HCT116 (cell line): ENCODE measurements around the gene CDYL2. TPM values are rescaled to one million over a fixed set of nuclear protein-coding genes. Genes with fewer than 3 reads are reported as not detected.

Experiments used
- ATAC-seq: fragments of 200-7000 bp; cut with Tn5 transposase; 2 replicates; pipeline ENCODE4 v1.9.1; 2020; ENCODE audit warnings: mild to moderate bottlenecking, moderate library complexity
- BruUV-seq: library from RNA; stranded (reverse); fragments of 400-500 nt; replicated peaks from 2 replicates; lab custom pipeline; 2021; lab: Mats Ljungman, UMichigan
- CTCF ChIA-PET: fragments of 300-600 bp; sonication (Branson Sonifier 250); formaldehyde crosslinking; loops from one replicate; lab custom pipeline; 2021; ENCODE audit warnings: antibody characterized with exemption; lab: Charles Lee
- POLR2A ChIA-PET: fragments of 300-600, 350-600 bp; sonication (Branson Sonifier 250); formaldehyde crosslinking; loops from one replicate; lab custom pipeline; 2021; ENCODE audit warnings: antibody characterized with exemption; lab: Charles Lee
- RAD21 ChIA-PET, 2 experiments: fragments of 300-600 bp; sonication (Branson Sonifier 250); formaldehyde crosslinking; loops; one replicate each; lab custom pipeline; 2023; ENCODE audit warnings: low total read pairs in 2 of 2; ENCODE audit not compliant: uncharacterized antibody in 2 of 2, unreplicated experiment in 2 of 2, low non-redundant PET in 1 of 2; lab: Charles Lee
- DNase-seq: peaks from one replicate; pipeline ENCODE4 v3.0.0-alpha.2; 2010; ENCODE audit warnings: low read depth, low spot score
- H2AFZ ChIP-seq: fragments of 200-600 bp; shearing (Covaris generic), sonication (generic); 2 replicates; pipeline ENCODE4 v1.6.1; 2017; ENCODE audit warnings: low read depth, mixed run types, mixed read lengths, antibody characterized with exemption, low read length; ENCODE audit not compliant: poor library complexity, severe bottlenecking
- H3K27ac ChIP-seq: 2 replicates; pipeline ENCODE4 v1.5.1; 2012; ENCODE audit warnings: low read depth, low read length
- H3K27me3 ChIP-seq: fragments of 200-600 bp; sonication (generic); 2 replicates; pipeline ENCODE4 v1.6.1; 2016; ENCODE audit warnings: mixed run types, low read length, mixed read lengths; ENCODE audit not compliant: insufficient read depth
- H3K36me3 ChIP-seq, 2 experiments: fragments of 200-500 bp in 1 of 2; fragments of 200-600 bp in 1 of 2; sonication (Bioruptor generic) in 1 of 2; sonication (generic) in 1 of 2; 2 replicates each; pipeline versions ENCODE4 v1.5.1 to v1.6.1; 2014 to 2016; ENCODE audit warnings: low read length in 2 of 2, inconsistent platforms in 1 of 2, mixed read lengths in 1 of 2, mixed run types in 1 of 2; ENCODE audit not compliant: insufficient read depth in 2 of 2, control insufficient read depth in 1 of 2
- H3K4me1 ChIP-seq, 2 experiments: fragments of 200-600 bp in 1 of 2; sonication (generic) in 1 of 2; 2 replicates each; pipeline versions ENCODE4 v1.5.1 to v1.6.1; 2012 to 2017; ENCODE audit warnings: low read length in 2 of 2, inconsistent platforms in 1 of 2, mild to moderate bottlenecking in 1 of 2, mixed read lengths in 1 of 2, mixed run types in 1 of 2, moderate library complexity in 1 of 2; ENCODE audit not compliant: insufficient read depth in 2 of 2, control insufficient read depth in 1 of 2
- H3K4me2 ChIP-seq: fragments of 200-600 bp; sonication (generic); 2 replicates; pipeline ENCODE4 v1.6.1; 2017; ENCODE audit warnings: mixed run types, low read length, mixed read lengths
- H3K4me3 ChIP-seq, 2 experiments: fragments of 200-600 bp in 1 of 2; sonication (generic) in 1 of 2; replicated peaks in 1 of 2; 2 replicates each; pipeline ENCODE4 v1.5.1; 2011 to 2016; ENCODE audit warnings: low read length in 2 of 2, control low read depth in 1 of 2, low read depth in 1 of 2, mild to moderate bottlenecking in 1 of 2, mixed read lengths in 1 of 2, mixed run types in 1 of 2
- H3K79me2 ChIP-seq: fragments of 200-600 bp; sonication (generic); 2 replicates; pipeline ENCODE4 v1.6.1; 2017; ENCODE audit warnings: mild to moderate bottlenecking, mixed run types, low read length, moderate library complexity, mixed read lengths; ENCODE audit not compliant: insufficient read depth
- H3K9ac ChIP-seq: fragments of 200-600 bp; sonication (generic); 2 replicates; pipeline ENCODE4 v1.6.1; 2016; ENCODE audit warnings: low read length, mixed read lengths
- H3K9me2 ChIP-seq: fragments of 200-600 bp; sonication (generic), shearing (Covaris generic); 2 replicates; pipeline ENCODE4 v1.6.1; 2017; ENCODE audit warnings: mixed run types, mild to moderate bottlenecking, moderate library complexity; ENCODE audit not compliant: insufficient read depth
- H3K9me3 ChIP-seq, 2 experiments: fragments of 200-500 bp in 1 of 2; fragments of 200-600 bp in 1 of 2; sonication (Bioruptor generic) in 1 of 2; sonication (generic) in 1 of 2; 2 replicates each; pipeline ENCODE4 v1.6.1; 2014 to 2017; ENCODE audit warnings: low read length in 2 of 2, mixed read lengths in 2 of 2, inconsistent platforms in 1 of 2, low read depth in 1 of 2, mild to moderate bottlenecking in 1 of 2, mixed run types in 1 of 2, moderate library complexity in 1 of 2; ENCODE audit not compliant: control insufficient read depth in 1 of 2, insufficient read depth in 1 of 2
- H4K20me1 ChIP-seq: fragments of 200-600 bp; sonication (generic), shearing (Covaris generic); 2 replicates; pipeline ENCODE4 v1.6.1; 2017; ENCODE audit warnings: mixed run types, mild to moderate bottlenecking, moderate library complexity; ENCODE audit not compliant: insufficient read depth
- ATF3 ChIP-seq: IDR thresholded peaks from 2 replicates; pipeline ENCODE4 v1.6.1; 2012
- CBX3 ChIP-seq: IDR thresholded peaks from 2 replicates; pipeline ENCODE4 v1.6.1; 2012; ENCODE audit warnings: low read depth
- CEBPB ChIP-seq: IDR thresholded peaks from 2 replicates; pipeline ENCODE4 v1.6.1; 2012; ENCODE audit warnings: low read depth
- ELF1 ChIP-seq: IDR thresholded peaks from 2 replicates; pipeline ENCODE4 v1.6.1; 2012; ENCODE audit warnings: low read depth, borderline replicate concordance
- EZH2 ChIP-seq: fragments of 200-600 bp; sonication (generic); IDR thresholded peaks from 2 replicates; pipeline ENCODE4 v1.6.1; 2017; ENCODE audit warnings: antibody characterized with exemption, mixed run types
- FOSL1 ChIP-seq: IDR thresholded peaks from 2 replicates; pipeline ENCODE4 v1.6.1; 2012; ENCODE audit warnings: low read depth
- POLR2A ChIP-seq: IDR thresholded peaks from 2 replicates; pipeline ENCODE4 v1.7.0; 2011; ENCODE audit warnings: borderline replicate concordance; ENCODE audit not compliant: insufficient read depth, insufficient read length; ENCODE audit errors: extremely low read depth
- REST ChIP-seq: IDR thresholded peaks from 2 replicates; pipeline ENCODE4 v1.6.1; 2012; ENCODE audit warnings: low read depth
- SIN3A ChIP-seq: IDR thresholded peaks from 2 replicates; pipeline ENCODE4 v1.6.1; 2012; ENCODE audit warnings: low read depth
- SP1 ChIP-seq: IDR thresholded peaks from 2 replicates; pipeline ENCODE4 v1.6.1; 2012; ENCODE audit warnings: low read depth
- TCF7L2 ChIP-seq: IDR thresholded peaks from 2 replicates; pipeline ENCODE4 v1.7.0; 2011; ENCODE audit warnings: borderline replicate concordance, inconsistent platforms; ENCODE audit not compliant: insufficient read depth, insufficient read length; ENCODE audit errors: extremely low read depth
- YY1 ChIP-seq: IDR thresholded peaks from 2 replicates; pipeline ENCODE4 v1.6.1; 2011; ENCODE audit warnings: low read length, low read depth, moderate library complexity, mild to moderate bottlenecking; ENCODE audit not compliant: insufficient replicate concordance; ENCODE audit errors: extremely low read depth
- ZBTB33 ChIP-seq: IDR thresholded peaks from 2 replicates; pipeline ENCODE4 v1.6.1; 2011; ENCODE audit warnings: mild to moderate bottlenecking, low read length, moderate library complexity; ENCODE audit not compliant: insufficient replicate concordance; ENCODE audit errors: extremely low read depth
- ZFX ChIP-seq: fragments of 450-650 bp; IDR thresholded peaks from 2 replicates; pipeline ENCODE4 v1.6.1; 2017
- ZNF274 ChIP-seq: fragments of 200-500 bp; sonication (Bioruptor generic); IDR thresholded peaks from 2 replicates; pipeline ENCODE4 v1.6.1; 2014; ENCODE audit warnings: mild to moderate bottlenecking, low read depth, low read length, inconsistent platforms
- intact Hi-C: fragments of 100-400 bp; cut with micrococcal nuclease; formaldehyde crosslinking; loops from 2 replicates; pipeline ENCODE4 v1.10.0; 2022
- total RNA-seq: library from RNA; stranded (reverse); gene quantifications from one replicate; pipeline ENCODE4 v1.2.1, GENCODE V29; 2021; ENCODE audit not compliant: unreplicated experiment
- TF ChIP-seq, protein P1 (sequence below): IDR thresholded peaks from 2 replicates; pipeline ENCODE4 v1.6.1; 2012
- TF ChIP-seq, protein P2 (sequence below), 3 experiments: fragments of 200-600 bp in 1 of 3; sonication (generic) in 1 of 3; IDR thresholded peaks in 2 of 3; conservative IDR thresholded peaks in 1 of 3; 2 replicates each; pipeline ENCODE4 v1.5.1; 2012 to 2017; ENCODE audit warnings: low read depth in 2 of 3, low read length in 2 of 3, antibody characterized with exemption in 1 of 3, borderline replicate concordance in 1 of 3, control low read depth in 1 of 3, mild to moderate bottlenecking in 1 of 3, mixed read lengths in 1 of 3, mixed run types in 1 of 3, moderate library complexity in 1 of 3; ENCODE audit not compliant: insufficient read depth in 1 of 3

The CDYL2 gene
- total RNA-seq, 1 experiment from 2014 or later, result 0.10 TPM

- Histone ChIP-seq H3K36me3 (no peaks in the 10 kb centered on the region), H3K27me3 (no peaks in the 10 kb centered on the region), H2AFZ (no peak overlapping the region), H3K79me2 (no peaks in the 10 kb centered on the region), H4K20me1 (no peaks in the 10 kb centered on the region), H3K9ac (no peak overlapping the region), H3K4me2 (no peak overlapping the region), H3K4me1 (no peaks in the 10 kb centered on the region), H3K9me2 (no peaks in the 10 kb centered on the region), H3K4me3 (no peak overlapping the region), H3K27ac (no peak overlapping the region), H3K9me3 (no peaks in the 10 kb centered on the region; a peak in 1 of 4 replicates)
- no TSS peak for BruUV-seq
- ChIA-PET POLR2A (no interaction called here), RAD21 (no interaction called here), CTCF (no interaction called here)
- intact Hi-C loops, result no loop called here
- DNase-seq, result no peak
- no peak for ATAC-seq
- no peak for TF ChIP-seq YY1
- TF ChIP-seq, protein P1, sequence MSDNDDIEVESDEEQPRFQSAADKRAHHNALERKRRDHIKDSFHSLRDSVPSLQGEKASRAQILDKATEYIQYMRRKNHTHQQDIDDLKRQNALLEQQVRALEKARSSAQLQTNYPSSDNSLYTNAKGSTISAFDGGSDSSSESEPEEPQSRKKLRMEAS, result no peak
- TF ChIP-seq POLR2A, result no peak
- TF ChIP-seq ZFX, result no peak
- TF ChIP-seq CEBPB, result no peak
- TF ChIP-seq FOSL1, result no peak
- TF ChIP-seq ZNF274, result no peak
- TF ChIP-seq SP1, result no peak
- no peak for TF ChIP-seq ELF1
- TF ChIP-seq ATF3, result no peak
- no peak for TF ChIP-seq CBX3
- TF ChIP-seq TCF7L2, result no peak
- no peak for TF ChIP-seq SIN3A
- TF ChIP-seq ZBTB33, result no peak
- no peak for TF ChIP-seq EZH2
- TF ChIP-seq, protein P2, sequence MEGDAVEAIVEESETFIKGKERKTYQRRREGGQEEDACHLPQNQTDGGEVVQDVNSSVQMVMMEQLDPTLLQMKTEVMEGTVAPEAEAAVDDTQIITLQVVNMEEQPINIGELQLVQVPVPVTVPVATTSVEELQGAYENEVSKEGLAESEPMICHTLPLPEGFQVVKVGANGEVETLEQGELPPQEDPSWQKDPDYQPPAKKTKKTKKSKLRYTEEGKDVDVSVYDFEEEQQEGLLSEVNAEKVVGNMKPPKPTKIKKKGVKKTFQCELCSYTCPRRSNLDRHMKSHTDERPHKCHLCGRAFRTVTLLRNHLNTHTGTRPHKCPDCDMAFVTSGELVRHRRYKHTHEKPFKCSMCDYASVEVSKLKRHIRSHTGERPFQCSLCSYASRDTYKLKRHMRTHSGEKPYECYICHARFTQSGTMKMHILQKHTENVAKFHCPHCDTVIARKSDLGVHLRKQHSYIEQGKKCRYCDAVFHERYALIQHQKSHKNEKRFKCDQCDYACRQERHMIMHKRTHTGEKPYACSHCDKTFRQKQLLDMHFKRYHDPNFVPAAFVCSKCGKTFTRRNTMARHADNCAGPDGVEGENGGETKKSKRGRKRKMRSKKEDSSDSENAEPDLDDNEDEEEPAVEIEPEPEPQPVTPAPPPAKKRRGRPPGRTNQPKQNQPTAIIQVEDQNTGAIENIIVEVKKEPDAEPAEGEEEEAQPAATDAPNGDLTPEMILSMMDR (IDR thresholded peaks at IDR 0.05 in 2 of 3, conservative IDR thresholded peaks at IDR 0.05 in 1 of 3; ENCODE audit: borderline replicate concordance in 1 of 3, insufficient read depth in 1 of 3, low read depth in 2 of 3, low read length in 2 of 3), result no peak
- no peak for TF ChIP-seq REST
Observed at GRCh38 chr16:80556481-80556880, 247.9 kb downstream of the CDYL2 start.
